ENCODE results near the gene SH3RF1. TPM values are rescaled to one million over a fixed set of nuclear protein-coding genes. Genes with fewer than 3 reads are reported as not detected.

SH3RF1 gene
- total and polyA plus RNA-seq, 4 donors = 5.3 to 33.1 (median 16.3) TPM

DNA sequence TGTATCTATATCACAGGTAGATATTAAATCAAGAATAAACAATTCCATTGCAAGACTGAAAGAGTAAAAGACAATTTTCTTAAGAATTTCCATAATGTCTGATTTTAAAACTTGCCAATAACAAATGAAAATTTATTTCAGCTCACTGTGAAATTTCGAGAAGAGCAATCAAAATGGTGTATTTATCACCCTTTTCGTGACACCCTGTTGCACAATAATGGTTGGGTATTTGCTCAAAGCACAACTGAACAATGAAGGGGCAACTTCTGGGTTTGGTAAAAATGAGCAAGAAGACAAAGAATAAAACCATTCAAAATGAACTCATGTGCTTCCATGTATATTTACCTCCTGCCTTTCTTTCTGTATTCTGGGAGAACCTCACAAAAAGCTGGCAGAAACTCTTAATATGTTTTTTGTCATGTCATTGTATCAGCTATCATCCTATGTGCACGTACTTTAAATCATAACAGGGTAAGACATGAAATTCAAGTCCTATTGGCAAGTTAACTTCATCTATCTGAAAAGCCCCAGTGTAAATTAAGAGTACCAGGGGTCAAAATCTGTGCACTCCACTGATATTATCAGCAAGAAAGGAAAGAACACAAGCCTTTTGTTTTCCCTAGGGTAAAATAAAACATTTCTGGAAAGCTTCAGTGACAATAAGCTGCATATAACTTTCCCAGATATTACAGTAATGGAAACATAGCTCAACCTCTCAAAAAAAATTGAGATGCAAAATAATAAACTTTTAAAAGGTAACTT lies 133.8 kb downstream of the SH3RF1 start:
- Histone ChIP-seq H3K27me3 (ENCODE audit: control insufficient read depth in 3 of 3, insufficient read depth in 3 of 3, low read length in 2 of 3) (no peaks in the 10 kb centered on the region), H3K9me3 (ENCODE audit: control insufficient read depth in 4 of 4, insufficient read depth in 3 of 4, low read length in 3 of 4) (no peaks in the 10 kb centered on the region), H3K9ac (ENCODE audit: insufficient read depth in 1 of 2, low read length in 2 of 2) (no peak overlapping the region), H3K4me1 (ENCODE audit: control insufficient read depth in 5 of 5, insufficient read depth in 5 of 5, low read length in 5 of 5) (peaks cover 0 to 20% (median 1%) of the 10 kb centered on the region in 5 donors), H3K4me3 (no peak overlapping the region), H3K36me3 (ENCODE audit: control insufficient read depth in 4 of 4, insufficient read depth in 4 of 4, low read length in 4 of 4) (peaks cover 2 to 24% (median 7%) of the 10 kb centered on the region in 4 donors), H3K27ac (ENCODE audit: low read depth in 1 of 2, low read length in 1 of 2) (no peak overlapping the region)
- ATAC-seq (ENCODE audit: insufficient read depth, low FRiP score) = no peak
- TF ChIP-seq, protein P1, sequence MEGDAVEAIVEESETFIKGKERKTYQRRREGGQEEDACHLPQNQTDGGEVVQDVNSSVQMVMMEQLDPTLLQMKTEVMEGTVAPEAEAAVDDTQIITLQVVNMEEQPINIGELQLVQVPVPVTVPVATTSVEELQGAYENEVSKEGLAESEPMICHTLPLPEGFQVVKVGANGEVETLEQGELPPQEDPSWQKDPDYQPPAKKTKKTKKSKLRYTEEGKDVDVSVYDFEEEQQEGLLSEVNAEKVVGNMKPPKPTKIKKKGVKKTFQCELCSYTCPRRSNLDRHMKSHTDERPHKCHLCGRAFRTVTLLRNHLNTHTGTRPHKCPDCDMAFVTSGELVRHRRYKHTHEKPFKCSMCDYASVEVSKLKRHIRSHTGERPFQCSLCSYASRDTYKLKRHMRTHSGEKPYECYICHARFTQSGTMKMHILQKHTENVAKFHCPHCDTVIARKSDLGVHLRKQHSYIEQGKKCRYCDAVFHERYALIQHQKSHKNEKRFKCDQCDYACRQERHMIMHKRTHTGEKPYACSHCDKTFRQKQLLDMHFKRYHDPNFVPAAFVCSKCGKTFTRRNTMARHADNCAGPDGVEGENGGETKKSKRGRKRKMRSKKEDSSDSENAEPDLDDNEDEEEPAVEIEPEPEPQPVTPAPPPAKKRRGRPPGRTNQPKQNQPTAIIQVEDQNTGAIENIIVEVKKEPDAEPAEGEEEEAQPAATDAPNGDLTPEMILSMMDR (IDR thresholded peaks at IDR 0.05; ENCODE audit: control extremely low read depth, extremely low read depth) = no peak
- no peak for DNase-seq
- WGBS, 2 donors = 75 to 86% methylated on average over 3 of the region's 3 CpGs

DNA sequence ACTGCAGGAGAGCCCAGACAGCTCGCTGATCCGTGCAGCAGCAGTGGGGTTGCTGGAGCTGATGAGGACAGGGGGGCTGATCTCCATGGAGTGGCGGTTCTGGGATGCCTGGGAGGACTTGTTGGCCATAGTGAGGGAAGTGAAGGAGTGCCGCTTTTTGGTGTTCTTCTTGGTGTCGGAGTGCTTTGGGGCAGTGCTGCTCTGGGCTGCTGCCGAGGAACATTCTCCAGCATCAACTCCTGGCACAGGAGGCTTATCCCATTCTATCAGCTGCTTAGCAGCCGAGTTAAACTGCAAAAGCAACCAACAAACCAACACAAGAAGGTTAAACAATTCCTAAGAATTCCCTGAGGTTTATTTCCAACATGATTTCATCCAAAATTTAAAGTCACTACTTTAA lies 134.4 kb downstream of the SH3RF1 start:
- Histone ChIP-seq H3K4me3 (no peak overlapping the region), H3K9ac (ENCODE audit: insufficient read depth in 1 of 2, low read length in 2 of 2) (no peak overlapping the region), H3K27me3 (ENCODE audit: control insufficient read depth in 3 of 3, insufficient read depth in 3 of 3, low read length in 2 of 3) (no peaks in the 10 kb centered on the region), H3K4me1 (ENCODE audit: control insufficient read depth in 5 of 5, insufficient read depth in 5 of 5, low read length in 5 of 5) (peaks cover 0 to 20% (median 1%) of the 10 kb centered on the region in 5 donors), H3K36me3 (ENCODE audit: control insufficient read depth in 4 of 4, insufficient read depth in 4 of 4, low read length in 4 of 4) (peaks cover 2 to 24% (median 9%) of the 10 kb centered on the region in 4 donors), H3K9me3 (ENCODE audit: control insufficient read depth in 4 of 4, insufficient read depth in 3 of 4, low read length in 3 of 4) (no peaks in the 10 kb centered on the region), H3K27ac (ENCODE audit: low read depth in 1 of 2, low read length in 1 of 2) (no peak overlapping the region)
- no peak for DNase-seq
- no peak for ATAC-seq (ENCODE audit: insufficient read depth, low FRiP score)
- WGBS, 2 donors = 86 to 93% methylated on average over 7 of the region's 7 CpGs
- TF ChIP-seq, protein P1 (IDR thresholded peaks at IDR 0.05; ENCODE audit: control extremely low read depth, extremely low read depth) = no peak

DNA sequence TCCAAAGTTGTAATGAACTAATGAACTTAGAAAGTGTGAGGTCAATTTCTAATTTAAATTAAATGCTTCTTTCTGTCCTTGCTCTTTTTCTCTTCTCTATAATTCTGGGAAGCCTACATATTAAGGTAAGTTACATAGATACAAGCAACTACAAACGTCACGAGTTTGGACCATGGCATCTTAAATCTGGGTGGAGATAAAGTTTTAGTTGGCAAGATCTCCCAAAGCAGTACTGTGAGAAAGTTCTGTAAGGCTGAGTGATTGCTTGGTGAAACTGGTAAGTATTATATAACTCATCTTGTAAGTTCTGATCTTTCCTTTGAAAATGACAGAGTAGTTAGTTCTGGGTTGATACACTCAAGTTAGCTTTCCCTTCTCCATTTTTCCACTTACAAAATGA lies 135.0 kb downstream of the SH3RF1 start:
- peaks cover 0 to 20% (median 1%) of the 10 kb centered on the region in 5 donors for H3K4me1 ChIP-seq (ENCODE audit: control insufficient read depth in 5 of 5, insufficient read depth in 5 of 5, low read length in 5 of 5)
- TF ChIP-seq, protein P1 (IDR thresholded peaks at IDR 0.05; ENCODE audit: control extremely low read depth, extremely low read depth) = no peak
- no peak overlapping the region for H3K4me3 ChIP-seq
- H3K36me3 ChIP-seq (ENCODE audit: control insufficient read depth in 4 of 4, insufficient read depth in 4 of 4, low read length in 4 of 4) = peaks cover 2 to 24% (median 10%) of the 10 kb centered on the region in 4 donors
- no peak overlapping the region for H3K27ac ChIP-seq (ENCODE audit: low read depth in 1 of 2, low read length in 1 of 2)
- no peak overlapping the region for H3K9ac ChIP-seq (ENCODE audit: insufficient read depth in 1 of 2, low read length in 2 of 2)
- WGBS, 2 donors = 63 to 91% methylated on average over 2 of the region's 2 CpGs
- DNase-seq = no peak
- no peaks in the 10 kb centered on the region for H3K9me3 ChIP-seq (ENCODE audit: control insufficient read depth in 4 of 4, insufficient read depth in 3 of 4, low read length in 3 of 4)
- ATAC-seq (ENCODE audit: insufficient read depth, low FRiP score) = no peak
- H3K27me3 ChIP-seq (ENCODE audit: control insufficient read depth in 3 of 3, insufficient read depth in 3 of 3, low read length in 2 of 3) = no peaks in the 10 kb centered on the region

Data from lung (tissue), 12 donors.